OCI-LY1 (cell line): ENCODE measurements around the gene AFDN.

Experiments used
- EZH2 ChIP-seq: fragments of 200-600 bp; sonication (generic), shearing (Covaris generic); IDR thresholded peaks from 2 replicates; pipeline ENCODE4 v1.8.0; 2017; ENCODE audit warnings: borderline replicate concordance, mixed run types, mild to moderate bottlenecking, antibody characterized with exemption, low read length, moderate library complexity, mixed read lengths
- TF ChIP-seq, protein P1 (sequence below): fragments of 200-600 bp; sonication (generic), shearing (Covaris generic); IDR thresholded peaks from 2 replicates; pipeline ENCODE4 v1.5.1; 2017; ENCODE audit warnings: mild to moderate bottlenecking, antibody characterized with exemption, low read length, moderate library complexity, mixed read lengths

DNA sequence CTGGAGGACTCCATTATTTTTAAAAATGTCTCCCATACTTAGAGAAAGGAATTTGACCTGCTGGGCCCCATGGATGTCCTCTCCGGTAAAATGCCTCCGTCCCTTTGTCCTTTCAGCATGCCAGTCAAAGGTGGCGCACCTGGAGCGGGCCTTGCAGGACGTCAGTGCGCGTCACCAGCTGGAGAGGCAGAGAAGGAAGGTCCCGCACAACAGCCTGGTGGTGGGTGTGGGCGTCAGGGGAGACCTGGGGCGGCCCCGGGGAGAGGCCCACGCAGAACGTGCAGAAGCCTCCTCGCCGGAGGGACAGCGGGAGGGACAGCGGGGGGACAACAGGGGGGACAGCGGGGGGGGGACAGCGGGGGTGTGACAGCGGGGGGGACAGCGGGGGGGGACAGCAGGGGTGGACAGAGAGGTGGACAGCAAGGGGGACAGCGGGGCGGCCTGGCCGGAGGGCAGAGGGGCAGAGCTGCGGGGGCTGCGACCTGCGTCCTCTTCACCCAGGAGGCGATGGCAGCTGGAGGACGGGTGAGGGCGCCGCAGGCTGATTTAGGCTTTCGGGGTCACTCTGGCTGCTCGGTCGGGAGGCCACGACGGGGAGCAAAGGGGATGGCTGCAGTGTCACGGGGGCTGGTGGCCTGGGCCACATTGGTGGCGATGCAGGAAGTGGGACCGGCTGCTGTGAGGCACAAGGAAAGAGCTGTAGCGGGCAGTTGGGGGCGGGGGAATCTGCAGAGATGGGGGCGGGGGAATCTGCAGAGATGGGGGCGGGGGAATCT lies 169.9 kb downstream of the AFDN start:
- TF ChIP-seq, protein P1, sequence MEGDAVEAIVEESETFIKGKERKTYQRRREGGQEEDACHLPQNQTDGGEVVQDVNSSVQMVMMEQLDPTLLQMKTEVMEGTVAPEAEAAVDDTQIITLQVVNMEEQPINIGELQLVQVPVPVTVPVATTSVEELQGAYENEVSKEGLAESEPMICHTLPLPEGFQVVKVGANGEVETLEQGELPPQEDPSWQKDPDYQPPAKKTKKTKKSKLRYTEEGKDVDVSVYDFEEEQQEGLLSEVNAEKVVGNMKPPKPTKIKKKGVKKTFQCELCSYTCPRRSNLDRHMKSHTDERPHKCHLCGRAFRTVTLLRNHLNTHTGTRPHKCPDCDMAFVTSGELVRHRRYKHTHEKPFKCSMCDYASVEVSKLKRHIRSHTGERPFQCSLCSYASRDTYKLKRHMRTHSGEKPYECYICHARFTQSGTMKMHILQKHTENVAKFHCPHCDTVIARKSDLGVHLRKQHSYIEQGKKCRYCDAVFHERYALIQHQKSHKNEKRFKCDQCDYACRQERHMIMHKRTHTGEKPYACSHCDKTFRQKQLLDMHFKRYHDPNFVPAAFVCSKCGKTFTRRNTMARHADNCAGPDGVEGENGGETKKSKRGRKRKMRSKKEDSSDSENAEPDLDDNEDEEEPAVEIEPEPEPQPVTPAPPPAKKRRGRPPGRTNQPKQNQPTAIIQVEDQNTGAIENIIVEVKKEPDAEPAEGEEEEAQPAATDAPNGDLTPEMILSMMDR = no peak
- TF ChIP-seq EZH2 = no peak
